Aorta (tissue), 5 donors: ENCODE data around the gene BTC. TPM values are rescaled to one million over a fixed set of nuclear protein-coding genes. Genes with fewer than 3 reads are reported as not detected.

ENCODE experiments used
- ATAC-seq: fragments of 200-7000 bp; cut with Tn5 transposase; one replicate; pipeline ENCODE4 v1.9.1; 2022; ENCODE audit warnings: moderate library complexity; ENCODE audit not compliant: low FRiP score
- DNase-seq, 2 donors: peaks; one replicate each; pipeline ENCODE4 v3.0.0-alpha.2; 2020
- H3K27ac ChIP-seq, 2 donors: one replicate each; pipeline ENCODE4 v1.5.1; 2013; ENCODE audit warnings: low read length in 2 of 2, mild to moderate bottlenecking in 2 of 2, moderate library complexity in 2 of 2, control low read depth in 1 of 2, inconsistent platforms in 1 of 2, low read depth in 1 of 2
- H3K27me3 ChIP-seq, 2 donors: one replicate each; pipeline ENCODE4 v1.6.1; 2013; ENCODE audit warnings: control low read depth in 1 of 2, low read length in 1 of 2, mild to moderate bottlenecking in 1 of 2, moderate library complexity in 1 of 2; ENCODE audit not compliant: insufficient read depth in 2 of 2, control insufficient read depth in 1 of 2
- H3K36me3 ChIP-seq, 2 donors: one replicate each; pipeline ENCODE4 v1.6.1; 2013; ENCODE audit warnings: control low read depth in 1 of 2, low read length in 1 of 2, mild to moderate bottlenecking in 1 of 2; ENCODE audit not compliant: insufficient read depth in 2 of 2, control insufficient read depth in 1 of 2
- H3K4me1 ChIP-seq, 2 donors: one replicate each; pipeline ENCODE4 v1.6.1; 2013; ENCODE audit warnings: low read length in 2 of 2, control low read depth in 1 of 2, mild to moderate bottlenecking in 1 of 2, moderate library complexity in 1 of 2; ENCODE audit not compliant: insufficient read depth in 2 of 2, control insufficient read depth in 1 of 2
- H3K4me3 ChIP-seq, 2 donors: one replicate each; pipeline ENCODE4 v1.5.1; 2013; ENCODE audit warnings: low read length in 2 of 2, control low read depth in 1 of 2, mild to moderate bottlenecking in 1 of 2
- H3K9me3 ChIP-seq: one replicate; pipeline ENCODE4 v1.6.1; 2013; ENCODE audit warnings: mild to moderate bottlenecking, low read length; ENCODE audit not compliant: control insufficient read depth
- WGBS, 2 donors: extraction: QIAGEN DNeasy Blood & Tissue Kit; methylation state at CpG; one replicate each; pipeline ENCODE4 v1.1.7; 2013; 5-methylcytosine and 5-hydroxymethylcytosine counted together
- intact Hi-C, 2 donors: fragments of 100-400 bp; cut with DNase I; formaldehyde crosslinking; loops; one replicate each; pipeline versions ENCODE4 v1.14.2 to v1.15.0; 2022
- polyA plus RNA-seq, 2 donors: library from polyadenylated mRNA; stranded (reverse); fragments of 200-250 nt; gene quantifications; one replicate each; pipeline ENCODE4 v1.2.3, GENCODE V29; 2013
- total RNA-seq, 2 donors: library from RNA; stranded (reverse); fragmentation: NEBNext Ultra II Directional; extraction: Animal tissue kit (Norgen Biotek cat#: 25700); gene quantifications; one replicate each; pipeline ENCODE4 v1.2.1, GENCODE V29; 2021
- donor health status: healthy with polysubstance abuse.
- donor health status: Bipolar disorder and iron deficiency.
- donor health status: DM: no; HTN: no; CAD: no.
- donor health status: DM: no; HTN: no; CAD: no.
- donor health status: DM: yes; HTN: yes; CAD: no.

The BTC gene
- total and polyA plus RNA-seq, 4 donors = 6.0 to 11.1 (median 9.7) TPM

GRCh38 chr4:74751856-74752255, 42.5 kb downstream of the BTC start:
- intact Hi-C loops = no loop called here
- Histone ChIP-seq H3K9me3 (no peaks in the 10 kb centered on the region), H3K36me3 (peaks cover 3 to 5% of the 10 kb centered on the region in 2 donors), H3K4me1 (peaks cover 0 to 2% of the 10 kb centered on the region in 2 donors), H3K4me3 (no peak overlapping the region), H3K27ac (no peak overlapping the region), H3K27me3 (no peaks in the 10 kb centered on the region)
- no peak for ATAC-seq
- DNase-seq = no peak
- WGBS, 2 donors = 95 to 96% methylated on average over 1 of the region's 1 CpG

- DNase-seq (no peak), ATAC-seq (no peak)
- Histone ChIP-seq H3K4me1 (peaks cover 0 to 2% of the 10 kb centered on the region in 2 donors), H3K4me3 (no peak overlapping the region), H3K36me3 (peaks cover 5 to 6% of the 10 kb centered on the region in 2 donors), H3K9me3 (no peaks in the 10 kb centered on the region), H3K27ac (no peak overlapping the region), H3K27me3 (no peaks in the 10 kb centered on the region)
- intact Hi-C loops = no loop called here
- 74 to 76% methylated on average over 5 of the region's 5 CpGs for WGBS, 2 donors
These were observed 43.1 kb downstream of the BTC start for GRCh38 chr4:74751247-74751646.

DNA sequence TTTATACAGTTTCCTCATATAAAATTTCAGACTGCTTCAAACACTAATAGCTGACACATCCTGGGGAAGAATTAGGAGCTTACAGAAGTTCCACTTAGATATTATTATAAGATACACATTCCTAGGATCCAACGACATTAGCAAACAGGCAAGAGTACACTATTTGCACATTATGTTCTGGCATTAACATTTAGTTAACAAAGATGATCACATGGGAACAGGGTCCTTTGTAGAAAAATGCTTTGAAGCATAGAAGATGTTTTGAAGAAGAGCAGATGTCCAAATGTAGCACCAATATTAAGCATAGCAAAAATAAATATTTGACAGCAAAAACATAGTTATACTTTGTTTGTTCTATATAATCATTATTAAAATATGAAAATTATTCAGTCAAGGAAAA, 52.1 kb downstream of the BTC start:
- H3K36me3 ChIP-seq = peaks cover 4 to 5% of the 10 kb centered on the region in 2 donors
- no peaks in the 10 kb centered on the region for H3K27me3 ChIP-seq
- no peak overlapping the region for H3K4me3 ChIP-seq
- no peak overlapping the region for H3K27ac ChIP-seq
- intact Hi-C loops = no loop called here
- WGBS, 2 donors = 14 to 18% methylated on average over 1 of the region's 1 CpG
- H3K9me3 ChIP-seq = no peaks in the 10 kb centered on the region
- no peak for ATAC-seq
- no peak for DNase-seq
- H3K4me1 ChIP-seq = no peaks in the 10 kb centered on the region

GRCh38 chr4:74738464-74739143, 55.7 kb downstream of the BTC start:
- DNase-seq (no peak), ATAC-seq (no peak)
- Histone ChIP-seq H3K9me3 (peaks cover 3% of the 10 kb centered on the region), H3K4me3 (no peak overlapping the region), H3K36me3 (no peaks in the 10 kb centered on the region), H3K27ac (no peak overlapping the region), H3K27me3 (no peaks in the 10 kb centered on the region), H3K4me1 (no peaks in the 10 kb centered on the region)
- 83 to 88% methylated on average over 3 of the region's 3 CpGs for WGBS, 2 donors
- intact Hi-C loops = no loop called here

DNA sequence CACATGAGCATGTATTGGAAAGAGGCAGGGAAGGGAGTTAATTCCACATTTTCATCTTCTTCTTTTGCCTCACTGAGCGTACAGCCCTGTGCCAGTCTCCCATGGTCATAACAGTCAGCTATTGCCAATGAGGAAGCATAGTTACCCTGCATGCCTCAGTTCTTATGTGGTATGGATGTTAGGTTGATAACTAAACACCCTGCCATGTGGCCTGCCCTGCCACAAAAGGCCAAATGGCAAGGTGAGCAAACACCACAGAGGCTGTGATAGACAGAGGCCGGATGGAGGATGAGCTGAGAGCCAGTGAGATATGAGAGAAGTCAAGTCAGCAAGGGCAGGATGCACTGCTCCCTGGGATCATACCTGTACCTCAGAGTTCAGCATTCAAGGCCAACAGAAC, 59.3 kb downstream of the BTC start:
- intact Hi-C loops = no loop called here
- H3K9me3 ChIP-seq = peaks cover 3% of the 10 kb centered on the region
- no peaks in the 10 kb centered on the region for H3K27me3 ChIP-seq
- H3K4me1 ChIP-seq = no peaks in the 10 kb centered on the region
- no peaks in the 10 kb centered on the region for H3K36me3 ChIP-seq
- WGBS, 2 donors = 95 to 96% methylated on average over 2 of the region's 2 CpGs
- no peak overlapping the region for H3K27ac ChIP-seq
- no peak overlapping the region for H3K4me3 ChIP-seq
- ATAC-seq = no peak
- DNase-seq = no peak

DNA sequence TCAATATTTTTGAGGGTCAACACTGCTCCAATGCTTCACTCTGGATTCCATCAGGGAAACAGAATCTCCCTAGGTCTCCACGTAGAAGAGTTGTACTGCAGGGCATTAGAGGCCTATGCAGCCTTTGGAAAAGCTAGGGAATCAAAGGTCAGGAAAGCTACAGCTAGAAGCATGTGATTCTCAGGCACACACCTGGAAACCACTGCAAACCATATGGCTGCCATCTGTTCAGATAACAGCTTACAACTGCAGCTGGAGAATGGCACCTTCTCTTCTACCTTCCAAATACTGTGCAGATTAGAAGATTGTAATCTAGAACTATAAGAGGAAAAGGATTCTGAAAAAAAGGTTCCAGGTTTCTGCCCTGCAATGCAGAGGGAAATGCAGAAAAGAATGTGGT, 60.6 kb downstream of the BTC start:
- intact Hi-C loops = no loop called here
- Histone ChIP-seq H3K27me3 (no peaks in the 10 kb centered on the region), H3K36me3 (no peaks in the 10 kb centered on the region), H3K9me3 (peaks cover 3% of the 10 kb centered on the region), H3K4me3 (no peak overlapping the region), H3K27ac (no peak overlapping the region), H3K4me1 (no peaks in the 10 kb centered on the region)
- 90 to 92% methylated on average over 1 of the region's 1 CpG for WGBS, 2 donors
- ATAC-seq (no peak), DNase-seq (no peak)

GRCh38 chr4:74724979-74725378, 69.3 kb downstream of the BTC start:
- intact Hi-C loops = no loop called here
- Histone ChIP-seq H3K36me3 (no peaks in the 10 kb centered on the region), H3K27ac (no peak overlapping the region), H3K4me3 (no peak overlapping the region), H3K27me3 (no peaks in the 10 kb centered on the region), H3K9me3 (no peaks in the 10 kb centered on the region), H3K4me1 (no peaks in the 10 kb centered on the region)
- ATAC-seq = no peak
- 78 to 82% methylated on average over 3 of the region's 3 CpGs for WGBS, 2 donors
- DNase-seq = no peak

DNA sequence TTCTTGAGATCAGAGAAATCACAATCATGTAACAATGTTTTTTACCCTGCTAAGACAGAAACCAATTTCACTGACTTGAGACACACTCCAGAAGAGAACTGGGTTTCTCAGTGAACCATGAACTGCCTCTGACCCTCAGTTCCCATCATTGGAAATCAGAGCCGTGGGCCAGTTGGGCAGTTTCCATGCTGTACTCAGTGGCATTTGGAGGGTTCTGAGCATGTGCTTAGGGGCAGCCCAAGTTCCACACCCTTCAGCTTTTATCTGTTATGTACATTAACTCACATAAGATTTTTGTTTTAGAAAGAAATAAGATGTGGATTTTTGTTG, 77.9 kb downstream of the BTC start:
- intact Hi-C loops = no loop called here
- DNase-seq (no peak), ATAC-seq (no peak)
- Histone ChIP-seq H3K36me3 (no peaks in the 10 kb centered on the region), H3K4me1 (no peaks in the 10 kb centered on the region), H3K4me3 (no peak overlapping the region), H3K27ac (no peak overlapping the region), H3K9me3 (peaks cover 2% of the 10 kb centered on the region), H3K27me3 (no peaks in the 10 kb centered on the region)
- WGBS, 2 donors = 25 to 32% methylated on average over 1 of the region's 1 CpG

- H3K4me3 ChIP-seq = no peak overlapping the region
- intact Hi-C loops = no loop called here
- no peak overlapping the region for H3K27ac ChIP-seq
- 53 to 60% methylated on average over 5 of the region's 5 CpGs for WGBS, 2 donors
- DNase-seq = no peak
- H3K9me3 ChIP-seq = peaks cover 2% of the 10 kb centered on the region
- ATAC-seq = no peak
- no peaks in the 10 kb centered on the region for H3K36me3 ChIP-seq
- H3K4me1 ChIP-seq = no peaks in the 10 kb centered on the region
- no peaks in the 10 kb centered on the region for H3K27me3 ChIP-seq
These were observed 78.5 kb downstream of the BTC start for GRCh38 chr4:74715706-74716435.
